HepG2 (cell line): ENCODE results near the gene NPHS1. TPM values are rescaled to one million over a fixed set of nuclear protein-coding genes. Genes with fewer than 3 reads are reported as not detected.

Experiments used
- CBX1 ChIP-seq: IDR thresholded peaks from one replicate; pipeline ENCODE4 v1.6.1; 2016; ENCODE audit warnings: antibody characterized with exemption, low read depth
- ISL2 ChIP-seq: sonication (generic); formaldehyde crosslinking; IDR thresholded peaks from 2 replicates; pipeline ENCODE4 v1.5.0; 2020; ENCODE audit warnings: missing genetic modification reagents
- NR1H2 ChIP-seq: sonication (generic); formaldehyde crosslinking; IDR thresholded peaks from 2 replicates; pipeline ENCODE4 v1.8.1; 2022; ENCODE audit warnings: low read depth, missing genetic modification reagents, borderline replicate concordance
- NRL ChIP-seq: sonication (generic); formaldehyde crosslinking; IDR thresholded peaks from 2 replicates; pipeline ENCODE4 v1.5.0; 2020; ENCODE audit warnings: missing genetic modification reagents, mild to moderate bottlenecking, moderate library complexity, borderline replicate concordance
- PAF1 ChIP-seq: IDR thresholded peaks from 2 replicates; pipeline ENCODE4 v1.6.1; 2016; ENCODE audit warnings: missing genetic modification reagents, missing compliant biosample characterization
- RXRB ChIP-seq: IDR thresholded peaks from 2 replicates; pipeline ENCODE4 v1.6.1; 2016; ENCODE audit warnings: borderline replicate concordance, missing genetic modification reagents, missing compliant biosample characterization
- ZNF20 ChIP-seq: sonication (generic); formaldehyde crosslinking; IDR thresholded peaks from 2 replicates; pipeline ENCODE4 v1.4.0; 2020; ENCODE audit warnings: mild to moderate bottlenecking, moderate library complexity, missing genetic modification reagents
- ZNF367 ChIP-seq: sonication (generic); formaldehyde crosslinking; IDR thresholded peaks from 2 replicates; pipeline ENCODE4 v1.4.0; 2020; ENCODE audit warnings: missing genetic modification reagents, borderline replicate concordance
- polyA plus RNA-seq, 8 experiments: library from polyadenylated mRNA; depleted of rRNA in 3 of 8; stranded (reverse) in 7 of 8; unstranded in 1 of 8; fragments of >200 nt; fragmentation: Illumina TruSeq in 4 of 8; extraction: Trizol in 4 of 8; gene quantifications; 2 replicates each; pipeline versions ENCODE4 v1.2.1 to v1.2.3, GENCODE V29; 2011 to 2016; ENCODE audit warnings: low read depth in 4 of 8, missing spikeins in 1 of 8, mixed read lengths in 1 of 8; ENCODE audit not compliant: insufficient read depth in 1 of 8
- total RNA-seq, 5 experiments: library from RNA; depleted of rRNA; stranded (reverse); fragments of >200 nt; fragmentation: Illumina TruSeq; extraction: Trizol; gene quantifications; 2 replicates each; pipeline ENCODE4 v1.2.3, GENCODE V29; 2016; ENCODE audit warnings: low read depth in 1 of 5
- TF ChIP-seq, protein P1 (sequence below): sonication (generic); formaldehyde crosslinking; IDR thresholded peaks from 2 replicates; pipeline ENCODE4 v1.4.0; 2020; ENCODE audit warnings: missing genetic modification reagents
- TF ChIP-seq, protein P2 (sequence below): IDR thresholded peaks from 2 replicates; pipeline ENCODE4 v1.6.1; 2016; ENCODE audit warnings: low read depth
- TF ChIP-seq, protein P3 (sequence below): sonication (generic); formaldehyde crosslinking; conservative IDR thresholded peaks from 2 replicates; pipeline ENCODE4 v1.8.1; 2023; ENCODE audit warnings: missing genetic modification reagents
- TF ChIP-seq, protein P4 (sequence below): sonication (generic); formaldehyde crosslinking; IDR thresholded peaks from 2 replicates; pipeline ENCODE4 v1.4.0; 2020; ENCODE audit warnings: missing genetic modification reagents, mild to moderate bottlenecking, borderline replicate concordance

NPHS1 gene
- total and polyA plus RNA-seq, 2 of the 13 experiments (the other 11 are each of a cell fraction or from before 2014, with no cell fraction given): not detected

DNA sequence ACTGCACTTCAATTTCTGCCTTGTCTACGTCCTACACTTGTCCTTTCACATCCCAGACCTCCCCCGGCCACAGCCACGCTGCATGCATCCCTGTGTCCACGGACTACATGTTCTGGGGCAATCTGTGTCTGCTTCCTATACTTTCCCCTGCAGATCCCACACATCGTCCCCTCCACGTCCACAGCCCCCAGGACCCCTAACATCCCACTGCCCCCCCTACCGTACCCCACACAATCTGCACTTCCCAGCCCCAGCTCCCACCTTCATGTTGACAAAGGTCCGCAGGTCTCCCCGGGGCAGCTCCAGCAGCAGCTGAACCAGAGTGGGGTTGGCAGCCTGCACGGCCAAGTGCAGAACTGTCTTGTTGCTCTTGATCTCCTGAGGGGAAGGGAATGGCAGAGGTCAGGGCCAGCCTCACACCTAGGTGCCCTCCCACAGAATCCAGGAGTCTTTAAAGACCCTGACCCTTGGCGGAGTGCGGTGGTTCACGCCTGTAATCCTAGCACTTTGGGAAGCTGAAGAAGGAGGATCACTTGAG, 37.9 kb upstream of the NPHS1 start (continued):
- no peak for TF ChIP-seq NR1H2 (CRISPR knock-in tag)
- TF ChIP-seq ZNF20 (CRISPR knock-in tag): no peak
- TF ChIP-seq PAF1 (CRISPR knock-in tag): no peak
- TF ChIP-seq ZNF367 (CRISPR knock-in tag): no peak
- TF ChIP-seq, protein P1, sequence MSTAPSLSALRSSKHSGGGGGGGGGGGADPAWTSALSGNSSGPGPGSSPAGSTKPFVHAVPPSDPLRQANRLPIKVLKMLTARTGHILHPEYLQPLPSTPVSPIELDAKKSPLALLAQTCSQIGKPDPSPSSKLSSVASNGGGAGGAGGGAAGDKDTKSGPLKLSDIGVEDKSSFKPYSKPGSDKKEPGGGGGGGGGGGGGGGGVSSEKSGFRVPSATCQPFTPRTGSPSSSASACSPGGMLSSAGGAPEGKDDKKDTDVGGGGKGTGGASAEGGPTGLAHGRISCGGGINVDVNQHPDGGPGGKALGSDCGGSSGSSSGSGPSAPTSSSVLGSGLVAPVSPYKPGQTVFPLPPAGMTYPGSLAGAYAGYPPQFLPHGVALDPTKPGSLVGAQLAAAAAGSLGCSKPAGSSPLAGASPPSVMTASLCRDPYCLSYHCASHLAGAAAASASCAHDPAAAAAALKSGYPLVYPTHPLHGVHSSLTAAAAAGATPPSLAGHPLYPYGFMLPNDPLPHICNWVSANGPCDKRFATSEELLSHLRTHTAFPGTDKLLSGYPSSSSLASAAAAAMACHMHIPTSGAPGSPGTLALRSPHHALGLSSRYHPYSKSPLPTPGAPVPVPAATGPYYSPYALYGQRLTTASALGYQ (CRISPR knock-in tag): no peak
- TF ChIP-seq, protein P2, sequence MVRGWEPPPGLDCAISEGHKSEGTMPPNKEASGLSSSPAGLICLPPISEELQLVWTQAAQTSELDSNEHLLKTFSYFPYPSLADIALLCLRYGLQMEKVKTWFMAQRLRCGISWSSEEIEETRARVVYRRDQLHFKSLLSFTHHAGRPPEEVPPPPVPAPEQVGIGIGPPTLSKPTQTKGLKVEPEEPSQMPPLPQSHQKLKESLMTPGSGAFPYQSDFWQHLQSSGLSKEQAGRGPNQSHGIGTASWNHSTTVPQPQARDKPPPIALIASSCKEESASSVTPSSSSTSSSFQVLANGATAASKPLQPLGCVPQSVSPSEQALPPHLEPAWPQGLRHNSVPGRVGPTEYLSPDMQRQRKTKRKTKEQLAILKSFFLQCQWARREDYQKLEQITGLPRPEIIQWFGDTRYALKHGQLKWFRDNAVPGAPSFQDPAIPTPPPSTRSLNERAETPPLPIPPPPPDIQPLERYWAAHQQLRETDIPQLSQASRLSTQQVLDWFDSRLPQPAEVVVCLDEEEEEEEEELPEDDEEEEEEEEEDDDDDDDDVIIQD (CRISPR knock-in tag): no peak
- TF ChIP-seq RXRB (CRISPR knock-in tag): no peak
- TF ChIP-seq NRL: no peak
- TF ChIP-seq, protein P3, sequence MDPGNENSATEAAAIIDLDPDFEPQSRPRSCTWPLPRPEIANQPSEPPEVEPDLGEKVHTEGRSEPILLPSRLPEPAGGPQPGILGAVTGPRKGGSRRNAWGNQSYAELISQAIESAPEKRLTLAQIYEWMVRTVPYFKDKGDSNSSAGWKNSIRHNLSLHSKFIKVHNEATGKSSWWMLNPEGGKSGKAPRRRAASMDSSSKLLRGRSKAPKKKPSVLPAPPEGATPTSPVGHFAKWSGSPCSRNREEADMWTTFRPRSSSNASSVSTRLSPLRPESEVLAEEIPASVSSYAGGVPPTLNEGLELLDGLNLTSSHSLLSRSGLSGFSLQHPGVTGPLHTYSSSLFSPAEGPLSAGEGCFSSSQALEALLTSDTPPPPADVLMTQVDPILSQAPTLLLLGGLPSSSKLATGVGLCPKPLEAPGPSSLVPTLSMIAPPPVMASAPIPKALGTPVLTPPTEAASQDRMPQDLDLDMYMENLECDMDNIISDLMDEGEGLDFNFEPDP (CRISPR knock-in tag): no peak
- no peak for TF ChIP-seq ISL2 (CRISPR knock-in tag)
- no peak for TF ChIP-seq CBX1
- TF ChIP-seq, protein P4, sequence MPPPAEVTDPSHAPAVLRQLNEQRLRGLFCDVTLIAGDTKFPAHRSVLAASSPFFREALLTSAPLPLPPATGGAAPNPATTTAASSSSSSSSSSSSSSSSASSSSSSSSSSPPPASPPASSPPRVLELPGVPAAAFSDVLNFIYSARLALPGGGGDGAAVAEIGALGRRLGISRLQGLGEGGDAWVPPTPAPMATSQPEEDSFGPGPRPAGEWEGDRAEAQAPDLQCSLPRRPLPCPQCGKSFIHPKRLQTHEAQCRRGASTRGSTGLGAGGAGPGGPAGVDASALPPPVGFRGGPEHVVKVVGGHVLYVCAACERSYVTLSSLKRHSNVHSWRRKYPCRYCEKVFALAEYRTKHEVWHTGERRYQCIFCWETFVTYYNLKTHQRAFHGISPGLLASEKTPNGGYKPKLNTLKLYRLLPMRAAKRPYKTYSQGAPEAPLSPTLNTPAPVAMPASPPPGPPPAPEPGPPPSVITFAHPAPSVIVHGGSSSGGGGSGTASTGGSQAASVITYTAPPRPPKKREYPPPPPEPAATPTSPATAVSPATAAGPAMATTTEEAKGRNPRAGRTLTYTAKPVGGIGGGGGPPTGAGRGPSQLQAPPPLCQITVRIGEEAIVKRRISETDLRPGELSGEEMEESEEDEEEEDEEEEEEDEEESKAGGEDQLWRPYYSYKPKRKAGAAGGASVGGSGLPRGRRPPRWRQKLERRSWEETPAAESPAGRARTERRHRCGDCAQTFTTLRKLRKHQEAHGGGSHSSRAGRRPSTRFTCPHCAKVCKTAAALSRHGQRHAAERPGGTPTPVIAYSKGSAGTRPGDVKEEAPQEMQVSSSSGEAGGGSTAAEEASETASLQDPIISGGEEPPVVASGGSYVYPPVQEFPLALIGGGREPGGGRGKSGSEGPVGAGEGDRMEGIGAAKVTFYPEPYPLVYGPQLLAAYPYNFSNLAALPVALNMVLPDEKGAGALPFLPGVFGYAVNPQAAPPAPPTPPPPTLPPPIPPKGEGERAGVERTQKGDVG (CRISPR knock-in tag): no peak
